Glutamatergic neuron (in vitro differentiated cells): ENCODE measurements around the gene IFI6. TPM values are rescaled to one million over a fixed set of nuclear protein-coding genes. Genes with fewer than 3 reads are reported as not detected.
A peak's percentile ranks its signal among the peaks of the same experiment; 100 is the strongest.

Experiments
- DNase-seq: peaks from one replicate; pipeline ENCODE4 v3.0.0; 2022
- H3K27ac Mint-ChIP-seq: one replicate; pipeline ENCODE4 v1.8.0; 2020; ENCODE audit warnings: mild to moderate bottlenecking, mixed read lengths, inconsistent platforms; ENCODE audit not compliant: unreplicated experiment
- H3K27me3 Mint-ChIP-seq: one replicate; pipeline ENCODE4 v1.8.0; 2020; ENCODE audit warnings: mild to moderate bottlenecking, moderate library complexity, mixed read lengths, inconsistent platforms; ENCODE audit not compliant: unreplicated experiment
- H3K36me3 Mint-ChIP-seq: one replicate; pipeline ENCODE4 v1.8.0; 2020; ENCODE audit warnings: mild to moderate bottlenecking, mixed read lengths, inconsistent platforms; ENCODE audit not compliant: unreplicated experiment
- H3K4me1 Mint-ChIP-seq: one replicate; pipeline ENCODE4 v1.8.0; 2020; ENCODE audit warnings: mild to moderate bottlenecking, low read depth, mixed read lengths, inconsistent platforms; ENCODE audit not compliant: unreplicated experiment
- H3K4me3 Mint-ChIP-seq: one replicate; pipeline ENCODE4 v1.8.0; 2020; ENCODE audit warnings: mild to moderate bottlenecking, mixed read lengths, inconsistent platforms; ENCODE audit not compliant: unreplicated experiment
- H3K9me3 Mint-ChIP-seq: one replicate; pipeline ENCODE4 v1.8.0; 2020; ENCODE audit warnings: mild to moderate bottlenecking, moderate library complexity, mixed read lengths, inconsistent platforms; ENCODE audit not compliant: unreplicated experiment
- CTCF ChIP-seq: fragments of 200-600 bp; sonication (generic); IDR thresholded peaks from one replicate; pipeline ENCODE4 v1.5.0; 2021; ENCODE audit not compliant: partially characterized antibody, unreplicated experiment
- total RNA-seq: library from RNA; stranded (reverse); fragmentation: NEBNext Ultra II Directional; extraction: Animal tissue kit (Norgen Biotek cat#: 25700); gene quantifications from one replicate; pipeline ENCODE4 v1.2.1, GENCODE V29; 2021; ENCODE audit not compliant: unreplicated experiment

IFI6 gene
- total RNA-seq, 1 donor from 2014 or later = 1.4 TPM

GRCh38 chr1:27669876-27670275, 2.1 kb downstream of the IFI6 start:
- no peak for DNase-seq
- peaks cover 3% of the 10 kb centered on the region for H3K27me3 Mint-ChIP-seq
- no peak overlapping the region for H3K4me3 Mint-ChIP-seq
- H3K27ac Mint-ChIP-seq = no peak overlapping the region
- peaks cover 5% of the 10 kb centered on the region for H3K9me3 Mint-ChIP-seq
- no peak for TF ChIP-seq CTCF
- H3K36me3 Mint-ChIP-seq = no peaks in the 10 kb centered on the region
- peaks cover 10% of the 10 kb centered on the region for H3K4me1 Mint-ChIP-seq

GRCh38 chr1:27668808-27669723, 2.9 kb downstream of the IFI6 start:
- H3K4me3 Mint-ChIP-seq = peak overlapping the region; percentile 61
- peaks cover 5% of the 10 kb centered on the region for H3K9me3 Mint-ChIP-seq
- peak; percentile 89 for DNase-seq
- H3K4me1 Mint-ChIP-seq = peaks cover 10% of the 10 kb centered on the region
- H3K36me3 Mint-ChIP-seq = no peaks in the 10 kb centered on the region
- no peak overlapping the region for H3K27ac Mint-ChIP-seq
- TF ChIP-seq CTCF = peak; percentile 91
- H3K27me3 Mint-ChIP-seq = peaks cover 3% of the 10 kb centered on the region

- no peaks in the 10 kb centered on the region for H3K36me3 Mint-ChIP-seq
- DNase-seq = no peak
- H3K4me3 Mint-ChIP-seq = no peak overlapping the region
- H3K9me3 Mint-ChIP-seq = peaks cover 5% of the 10 kb centered on the region
- no peak overlapping the region for H3K27ac Mint-ChIP-seq
- H3K4me1 Mint-ChIP-seq = peaks cover 9% of the 10 kb centered on the region
- peaks cover 3% of the 10 kb centered on the region for H3K27me3 Mint-ChIP-seq
- TF ChIP-seq CTCF = no peak
Measured at GRCh38 chr1:27668121-27668807, 3.7 kb downstream of the IFI6 start.

- no peaks in the 10 kb centered on the region for H3K36me3 Mint-ChIP-seq
- peaks cover 5% of the 10 kb centered on the region for H3K9me3 Mint-ChIP-seq
- H3K4me1 Mint-ChIP-seq = peaks cover 9% of the 10 kb centered on the region
- H3K27ac Mint-ChIP-seq = no peak overlapping the region
- no peak for TF ChIP-seq CTCF
- peaks cover 3% of the 10 kb centered on the region for H3K27me3 Mint-ChIP-seq
- no peak overlapping the region for H3K4me3 Mint-ChIP-seq
- no peak for DNase-seq
Measured at GRCh38 chr1:27666791-27667254, 5.2 kb downstream of the IFI6 start.
